Measurements from ENCODE around the gene HRK. TPM values are rescaled to one million over a fixed set of nuclear protein-coding genes. Genes with fewer than 3 reads are reported as not detected.

HRK gene
- total RNA-seq, 1 experiment from 2014 or later = 0.33 TPM

DNA sequence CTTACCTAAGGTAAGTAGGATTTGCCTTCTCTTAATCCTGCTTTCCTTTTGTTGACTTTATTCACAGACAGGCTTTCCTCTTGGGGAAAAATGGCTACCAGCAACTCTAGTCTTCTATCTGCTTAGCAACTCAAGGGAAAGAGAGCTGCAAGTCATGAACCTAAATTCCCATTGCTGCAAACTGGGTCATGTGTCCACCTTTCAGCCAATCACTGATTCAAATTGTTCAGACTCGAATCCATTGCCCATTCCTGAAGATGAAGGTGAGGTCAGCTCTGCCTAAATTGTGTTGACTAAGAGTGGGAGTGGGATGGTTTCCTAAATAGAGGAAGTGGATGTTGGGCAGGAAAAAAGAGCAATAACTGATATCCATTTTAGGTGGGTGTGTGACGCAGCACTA, 37.2 kb upstream of the HRK start:
- no TSS peak for BruUV-seq (replicated peaks)
- CTCF ChIA-PET = no interaction called here
- H3K79me2 ChIP-seq (ENCODE audit: low read length) = peaks cover 72% of the 10 kb centered on the region

GRCh38 chr12:116916714-116917114, 35.5 kb upstream of the HRK start:
- Histone ChIP-seq H3K4me3 (ENCODE audit: low read length) (peak overlapping the region; percentile 46), H3K27me3 (ENCODE audit: low read length) (no peaks in the 10 kb centered on the region), H3K79me2 (ENCODE audit: low read length) (peaks cover 75% of the 10 kb centered on the region), H3K9ac (ENCODE audit: low read length) (peak overlapping the region; percentile 37), H2AFZ (ENCODE audit: low read length) (no peak overlapping the region), H4K20me1 (ENCODE audit: low read length) (peaks cover 6% of the 10 kb centered on the region; the same call in 1 of the 2 replicates), H3K4me2 (ENCODE audit: low read length) (peak overlapping the region; percentile 78), H3K27ac (ENCODE audit: low read length) (peak overlapping the region; percentile 89), H3K36me3 (ENCODE audit: low read depth, low read length) (peaks cover 6% of the 10 kb centered on the region; the same call in 1 of the 2 replicates), H3K4me1 (ENCODE audit: insufficient read depth, low read length) (peaks cover 54% of the 10 kb centered on the region), H3F3A (ENCODE audit: low read length, unreplicated experiment) (peaks cover 8% of the 10 kb centered on the region), H3K9me3 (ENCODE audit: low read length) (no peaks in the 10 kb centered on the region), H3K9me2 (replicated peaks; ENCODE audit: low read length) (no peaks in the 10 kb centered on the region)
- ChIA-PET POLR2A (ENCODE audit: unreplicated experiment) (interaction anchor here (0.6 kb wide), 1 partner anchor 41 kb away, joined by 3 read pairs; no protein-coding TSS in a partner anchor), CTCF (interaction anchor here (0.8 to 1.1 kb wide), 2 partner anchors 208 to 213 kb away, joined by 3 to 4 read pairs; no protein-coding TSS in a partner anchor)
- no TSS peak for BruUV-seq (replicated peaks)
- intact Hi-C loops (cut with micrococcal nuclease) = loop anchor here (1.0 to 10.0 kb wide), 5 partner anchors 42 to 1136 kb away; partner anchors contain the start of genes RNFT2 and SPRING1
- DNase-seq (peak; percentile 90), ATAC-seq (peak; percentile 72)
- TF ChIP-seq, protein P1, sequence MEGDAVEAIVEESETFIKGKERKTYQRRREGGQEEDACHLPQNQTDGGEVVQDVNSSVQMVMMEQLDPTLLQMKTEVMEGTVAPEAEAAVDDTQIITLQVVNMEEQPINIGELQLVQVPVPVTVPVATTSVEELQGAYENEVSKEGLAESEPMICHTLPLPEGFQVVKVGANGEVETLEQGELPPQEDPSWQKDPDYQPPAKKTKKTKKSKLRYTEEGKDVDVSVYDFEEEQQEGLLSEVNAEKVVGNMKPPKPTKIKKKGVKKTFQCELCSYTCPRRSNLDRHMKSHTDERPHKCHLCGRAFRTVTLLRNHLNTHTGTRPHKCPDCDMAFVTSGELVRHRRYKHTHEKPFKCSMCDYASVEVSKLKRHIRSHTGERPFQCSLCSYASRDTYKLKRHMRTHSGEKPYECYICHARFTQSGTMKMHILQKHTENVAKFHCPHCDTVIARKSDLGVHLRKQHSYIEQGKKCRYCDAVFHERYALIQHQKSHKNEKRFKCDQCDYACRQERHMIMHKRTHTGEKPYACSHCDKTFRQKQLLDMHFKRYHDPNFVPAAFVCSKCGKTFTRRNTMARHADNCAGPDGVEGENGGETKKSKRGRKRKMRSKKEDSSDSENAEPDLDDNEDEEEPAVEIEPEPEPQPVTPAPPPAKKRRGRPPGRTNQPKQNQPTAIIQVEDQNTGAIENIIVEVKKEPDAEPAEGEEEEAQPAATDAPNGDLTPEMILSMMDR (conservative IDR thresholded peaks at IDR 0.05; ENCODE audit: low read depth, low read length) = peak; percentile 66
- TF ChIP-seq EZH2phosphoT487 (IDR thresholded peaks at IDR 0.05; ENCODE audit: borderline replicate concordance, low read length) (no peak), EZH2 (IDR thresholded peaks at IDR 0.05; ENCODE audit: low read length, unreplicated experiment) (no peak)

More for the DNA sequence above, 37.2 kb upstream of the HRK start:
- Histone ChIP-seq H3K9me2 (replicated peaks; ENCODE audit: low read length) (no peaks in the 10 kb centered on the region), H3K36me3 (ENCODE audit: low read depth, low read length) (peaks cover 6% of the 10 kb centered on the region; the same call in 1 of the 2 replicates), H3K4me2 (ENCODE audit: low read length) (no peak overlapping the region), H3K4me3 (ENCODE audit: low read length) (no peak overlapping the region), H3F3A (ENCODE audit: low read length, unreplicated experiment) (peaks cover 8% of the 10 kb centered on the region), H2AFZ (ENCODE audit: low read length) (no peak overlapping the region), H3K27ac (ENCODE audit: low read length) (no peak overlapping the region), H4K20me1 (ENCODE audit: low read length) (peaks cover 6% of the 10 kb centered on the region; the same call in 1 of the 2 replicates), H3K9me3 (ENCODE audit: low read length) (no peaks in the 10 kb centered on the region), H3K27me3 (ENCODE audit: low read length) (no peaks in the 10 kb centered on the region), H3K4me1 (ENCODE audit: insufficient read depth, low read length) (peaks cover 49% of the 10 kb centered on the region), H3K9ac (ENCODE audit: low read length) (no peak overlapping the region)
- intact Hi-C loops (cut with micrococcal nuclease) = loop anchor here (5.0 to 10.0 kb wide), 4 partner anchors 56 to 1134 kb away; partner anchors contain the start of genes RNFT2 and SPRING1
- TF ChIP-seq EZH2 (IDR thresholded peaks at IDR 0.05; ENCODE audit: low read length, unreplicated experiment) = no peak
- ATAC-seq (no peak), DNase-seq (no peak)
- POLR2A ChIA-PET (ENCODE audit: unreplicated experiment) = no interaction called here

GRCh38 chr12:116916122-116916521, 34.9 kb upstream of the HRK start:
- Histone ChIP-seq H3K9ac (ENCODE audit: low read length) (peak overlapping the region; percentile 37), H3K79me2 (ENCODE audit: low read length) (peaks cover 75% of the 10 kb centered on the region), H3K27me3 (ENCODE audit: low read length) (no peaks in the 10 kb centered on the region), H2AFZ (ENCODE audit: low read length) (no peak overlapping the region), H3K4me2 (ENCODE audit: low read length) (peak overlapping the region; percentile 78), H3K27ac (ENCODE audit: low read length) (peak overlapping the region; percentile 89), H3F3A (ENCODE audit: low read length, unreplicated experiment) (peaks cover 8% of the 10 kb centered on the region), H3K4me3 (ENCODE audit: low read length) (peak overlapping the region; percentile 46), H3K4me1 (ENCODE audit: insufficient read depth, low read length) (peaks cover 57% of the 10 kb centered on the region), H3K9me2 (replicated peaks; ENCODE audit: low read length) (no peaks in the 10 kb centered on the region), H3K36me3 (ENCODE audit: low read depth, low read length) (peaks cover 6% of the 10 kb centered on the region; the same call in 1 of the 2 replicates), H3K9me3 (ENCODE audit: low read length) (no peaks in the 10 kb centered on the region), H4K20me1 (ENCODE audit: low read length) (peaks cover 6% of the 10 kb centered on the region; the same call in 1 of the 2 replicates)
- no TSS peak for BruUV-seq (replicated peaks)
- DNase-seq (peak; percentile 97), ATAC-seq (peak; percentile 54)
- CTCF ChIA-PET = interaction anchor here (0.8 to 1.1 kb wide), 2 partner anchors 207 to 213 kb away, joined by 3 to 4 read pairs; no protein-coding TSS in a partner anchor
- intact Hi-C loops (cut with micrococcal nuclease) = loop anchor here (1.0 to 10.0 kb wide), 5 partner anchors 42 to 1136 kb away; partner anchors contain the start of genes RNFT2 and SPRING1
- POLR2A ChIA-PET (ENCODE audit: unreplicated experiment) = interaction anchor here (0.6 kb wide), 1 partner anchor 42 kb away, joined by 3 read pairs; no protein-coding TSS in a partner anchor
- TF ChIP-seq, protein P1 (conservative IDR thresholded peaks at IDR 0.05; ENCODE audit: low read depth, low read length) = no peak
- no peak for TF ChIP-seq EZH2phosphoT487 (IDR thresholded peaks at IDR 0.05; ENCODE audit: borderline replicate concordance, low read length)
- no peak for TF ChIP-seq EZH2 (IDR thresholded peaks at IDR 0.05; ENCODE audit: low read length, unreplicated experiment)

All from PC-3 (cell line).